Measurements from ENCODE around the gene ZNF831.

ZNF831 gene

DNA sequence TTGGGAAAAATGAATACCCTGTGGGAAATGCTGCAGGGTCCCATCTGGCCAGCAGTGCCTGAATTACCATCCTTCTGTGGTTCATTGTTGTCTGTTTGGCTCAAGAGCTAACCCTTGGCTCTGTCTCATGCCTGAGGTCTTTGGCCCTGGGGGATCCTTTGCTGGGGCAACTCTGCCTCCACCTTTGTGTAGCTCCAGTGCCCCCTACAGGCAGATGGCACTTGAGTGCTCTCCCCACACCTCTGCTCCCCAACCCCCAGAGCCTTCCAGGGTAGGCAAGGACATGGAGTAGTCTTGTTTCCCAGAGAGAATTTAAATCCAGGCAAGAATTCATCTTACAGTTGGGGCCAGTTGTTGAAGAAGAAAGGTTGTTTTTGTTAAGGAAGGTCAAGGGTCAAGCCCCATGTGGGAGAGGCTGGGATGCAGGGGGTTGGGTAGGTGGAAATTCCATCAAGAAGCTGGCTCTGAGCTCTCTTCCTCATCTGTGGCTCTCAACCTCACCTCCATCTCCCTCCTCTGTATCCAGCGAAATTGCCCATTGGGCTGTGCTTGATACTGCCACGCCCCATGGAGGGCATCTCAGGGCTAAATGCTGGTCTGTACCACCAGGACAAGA, 44.2 kb downstream of the ZNF831 start:
- DNase-seq (ENCODE audit: insufficient read length) (peak; percentile 76), FAIRE-seq (peak; percentile 82)
- TF ChIP-seq POLR2AphosphoS5 (IDR thresholded peaks at IDR 0.05; ENCODE audit: low read depth, low read length) (no peak), POLR2A (IDR thresholded peaks at IDR 0.05; ENCODE audit: low read depth, low read length) (no peak), TAF1 (IDR thresholded peaks at IDR 0.05; ENCODE audit: borderline replicate concordance, low read depth, low read length) (no peak)

GRCh38 chr20:59210186-59210585, 46.6 kb downstream of the ZNF831 start:
- no peak for TF ChIP-seq POLR2AphosphoS5 (IDR thresholded peaks at IDR 0.05; ENCODE audit: low read depth, low read length)
- TF ChIP-seq TAF1 (IDR thresholded peaks at IDR 0.05; ENCODE audit: borderline replicate concordance, low read depth, low read length): no peak
- TF ChIP-seq POLR2A (IDR thresholded peaks at IDR 0.05; ENCODE audit: low read depth, low read length): no peak
- FAIRE-seq: no peak
- no peak for DNase-seq (ENCODE audit: insufficient read length)

DNA sequence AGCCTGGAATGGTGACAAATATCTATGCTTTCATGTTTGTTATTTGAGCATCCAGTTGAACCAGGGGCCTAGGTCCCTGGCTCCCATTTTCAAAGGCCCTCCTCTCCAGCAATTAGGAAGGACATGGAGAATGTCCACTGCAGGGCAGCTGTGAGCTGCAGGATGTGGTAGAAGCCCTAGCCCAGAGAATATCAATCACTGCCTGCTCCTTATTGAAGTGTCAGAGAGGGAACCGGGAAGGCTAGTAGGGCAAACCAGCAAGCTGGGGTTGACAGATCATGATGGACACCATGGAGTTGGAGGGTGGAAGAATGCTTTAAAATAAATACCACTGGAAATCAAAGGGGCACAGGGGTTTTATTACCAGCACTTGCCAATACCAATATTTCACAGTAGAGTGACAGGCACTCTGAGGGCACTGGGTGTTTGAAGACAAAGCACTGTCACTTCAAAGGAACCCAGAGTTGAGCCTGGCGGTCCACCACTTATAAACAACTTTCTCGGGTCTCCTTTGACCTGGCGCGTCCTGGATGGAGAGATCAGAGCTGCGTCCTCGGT, 47.7 kb downstream of the ZNF831 start:
- DNase-seq (ENCODE audit: insufficient read length) (no peak), FAIRE-seq (no peak)
- no peak for TF ChIP-seq POLR2A (IDR thresholded peaks at IDR 0.05; ENCODE audit: low read depth, low read length)
- TF ChIP-seq POLR2AphosphoS5 (IDR thresholded peaks at IDR 0.05; ENCODE audit: low read depth, low read length): no peak
- TF ChIP-seq TAF1 (IDR thresholded peaks at IDR 0.05; ENCODE audit: borderline replicate concordance, low read depth, low read length): no peak

- no peak for TF ChIP-seq POLR2A (IDR thresholded peaks at IDR 0.05; ENCODE audit: low read depth, low read length)
- no peak for TF ChIP-seq TAF1 (IDR thresholded peaks at IDR 0.05; ENCODE audit: borderline replicate concordance, low read depth, low read length)
- no peak for TF ChIP-seq POLR2AphosphoS5 (IDR thresholded peaks at IDR 0.05; ENCODE audit: low read depth, low read length)
- FAIRE-seq (no peak), DNase-seq (ENCODE audit: insufficient read length) (no peak)
Measured at GRCh38 chr20:59214073-59214472, 50.5 kb downstream of the ZNF831 start.

DNA sequence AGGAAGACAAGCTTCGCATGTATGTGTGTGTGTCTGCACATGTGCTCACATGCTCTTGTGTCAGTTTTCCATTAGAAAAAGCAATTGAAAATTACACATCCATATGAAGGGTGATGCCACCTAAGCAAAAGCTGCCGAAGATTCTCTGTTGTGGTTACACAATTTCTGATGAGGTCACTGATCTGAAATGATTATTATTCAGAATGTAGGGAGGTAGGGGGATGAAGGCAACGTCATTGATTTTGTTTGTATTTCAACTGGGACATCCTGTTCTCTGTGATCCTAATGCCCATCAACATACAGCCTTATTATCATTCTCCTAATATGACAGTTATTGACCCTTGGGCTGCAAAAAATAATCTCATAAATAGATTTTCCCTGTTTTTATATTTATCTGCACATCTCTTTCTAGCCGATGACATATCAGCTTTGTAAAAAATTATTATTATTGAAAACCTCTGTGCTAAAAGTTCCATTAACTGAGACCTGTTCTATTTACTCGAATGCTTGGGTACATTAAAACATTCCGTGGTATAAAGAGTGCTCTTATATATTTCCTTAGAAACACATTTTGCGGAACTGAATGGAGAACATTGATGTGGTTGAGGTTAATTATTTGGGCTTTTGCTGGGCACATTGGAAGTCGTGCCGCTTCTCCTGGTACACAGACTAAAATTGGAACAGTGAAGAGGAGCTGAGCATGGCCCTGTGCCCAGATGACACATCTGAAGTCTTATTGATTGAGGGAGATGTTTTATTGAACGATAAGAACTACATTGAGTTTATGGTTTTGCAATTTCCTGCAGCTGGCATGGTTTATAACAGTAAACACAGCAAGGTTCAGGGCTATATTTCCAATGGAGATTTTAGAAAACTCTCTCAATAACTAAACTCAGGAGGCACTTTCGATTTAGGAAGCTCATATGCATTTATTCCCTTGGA, 51.3 kb downstream of the ZNF831 start:
- no peak for TF ChIP-seq TAF1 (IDR thresholded peaks at IDR 0.05; ENCODE audit: borderline replicate concordance, low read depth, low read length)
- FAIRE-seq: no peak
- DNase-seq (ENCODE audit: insufficient read length): no peak

- no peak for FAIRE-seq
- DNase-seq (ENCODE audit: insufficient read length): no peak
- TF ChIP-seq POLR2AphosphoS5 (IDR thresholded peaks at IDR 0.05; ENCODE audit: low read depth, low read length): no peak
- TF ChIP-seq TAF1 (IDR thresholded peaks at IDR 0.05; ENCODE audit: borderline replicate concordance, low read depth, low read length): no peak
- no peak for TF ChIP-seq POLR2A (IDR thresholded peaks at IDR 0.05; ENCODE audit: low read depth, low read length)
Measured at GRCh38 chr20:59217173-59217572, 53.6 kb downstream of the ZNF831 start.

DNA sequence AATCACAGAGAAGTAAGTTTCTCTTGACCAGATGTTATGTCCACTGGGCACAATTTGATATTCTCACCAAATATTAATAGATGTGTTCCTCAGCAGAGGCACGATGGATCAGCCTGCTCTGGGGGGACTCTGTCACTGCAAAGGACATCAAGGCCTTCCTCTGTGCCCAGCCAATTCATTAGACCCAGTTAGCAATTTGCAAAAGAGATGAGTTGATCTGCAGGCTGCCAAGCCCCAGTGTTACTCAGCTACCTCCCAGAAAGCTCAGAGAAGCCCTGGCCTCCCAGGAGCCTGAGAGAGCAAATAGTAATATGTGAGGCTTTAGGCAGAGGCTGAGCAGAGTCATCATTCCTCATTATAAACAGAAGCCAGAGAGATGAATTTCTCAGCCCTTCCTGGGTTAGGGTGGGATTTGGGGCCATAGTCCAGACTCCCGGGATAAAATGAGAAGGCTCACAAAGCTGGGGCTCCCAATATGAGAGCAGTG, 54.2 kb downstream of the ZNF831 start:
- TF ChIP-seq TAF1 (IDR thresholded peaks at IDR 0.05; ENCODE audit: borderline replicate concordance, low read depth, low read length) (no peak), POLR2AphosphoS5 (IDR thresholded peaks at IDR 0.05; ENCODE audit: low read depth, low read length) (no peak), POLR2A (IDR thresholded peaks at IDR 0.05; ENCODE audit: low read depth, low read length) (no peak)
- FAIRE-seq: no peak
- DNase-seq (ENCODE audit: insufficient read length): no peak

DNA sequence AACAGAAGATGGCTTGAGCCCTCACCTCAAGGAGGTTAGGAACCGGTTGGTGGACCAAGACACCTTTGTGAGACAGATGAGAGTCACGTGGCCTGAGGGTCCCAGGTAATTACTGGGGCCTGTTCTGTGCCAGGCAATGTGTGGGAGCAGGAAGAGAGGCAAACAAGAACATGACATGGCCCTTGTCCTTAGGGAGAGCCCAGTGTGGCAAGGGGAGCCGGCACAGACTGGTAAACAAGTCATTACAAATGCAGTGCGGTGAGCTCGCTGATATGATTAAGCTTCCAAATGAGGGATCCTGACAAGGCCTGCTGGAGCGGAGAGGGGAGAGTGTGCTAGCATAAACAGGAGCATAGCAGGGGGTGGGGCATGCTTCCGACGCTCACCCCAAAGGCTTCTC, 55.6 kb downstream of the ZNF831 start:
- FAIRE-seq: no peak
- DNase-seq (ENCODE audit: insufficient read length): no peak
- TF ChIP-seq POLR2A (IDR thresholded peaks at IDR 0.05; ENCODE audit: low read depth, low read length): no peak
- no peak for TF ChIP-seq TAF1 (IDR thresholded peaks at IDR 0.05; ENCODE audit: borderline replicate concordance, low read depth, low read length)
- no peak for TF ChIP-seq POLR2AphosphoS5 (IDR thresholded peaks at IDR 0.05; ENCODE audit: low read depth, low read length)

DNA sequence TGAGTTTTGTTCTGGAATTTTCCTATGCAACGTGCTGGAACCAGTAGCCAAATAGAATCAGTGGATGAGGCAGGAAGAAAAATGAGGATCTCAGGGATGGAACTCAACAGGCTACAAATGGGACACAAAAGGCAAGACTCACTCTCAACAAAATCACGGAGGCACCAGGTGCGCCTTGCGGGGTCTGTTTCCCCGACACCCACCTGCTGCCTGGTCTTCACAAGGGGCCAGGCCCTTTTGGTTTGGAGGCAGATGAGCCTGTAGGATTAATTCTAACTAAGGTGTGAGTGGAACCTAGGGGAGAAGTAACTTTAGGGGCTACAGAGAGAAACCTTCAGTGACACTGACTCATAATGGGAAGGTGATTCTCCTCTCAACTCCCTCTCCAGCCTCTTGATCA, 56.5 kb downstream of the ZNF831 start:
- no peak for FAIRE-seq
- DNase-seq (ENCODE audit: insufficient read length): no peak
- TF ChIP-seq POLR2A (IDR thresholded peaks at IDR 0.05; ENCODE audit: low read depth, low read length): no peak
- TF ChIP-seq TAF1 (IDR thresholded peaks at IDR 0.05; ENCODE audit: borderline replicate concordance, low read depth, low read length): no peak

DNA sequence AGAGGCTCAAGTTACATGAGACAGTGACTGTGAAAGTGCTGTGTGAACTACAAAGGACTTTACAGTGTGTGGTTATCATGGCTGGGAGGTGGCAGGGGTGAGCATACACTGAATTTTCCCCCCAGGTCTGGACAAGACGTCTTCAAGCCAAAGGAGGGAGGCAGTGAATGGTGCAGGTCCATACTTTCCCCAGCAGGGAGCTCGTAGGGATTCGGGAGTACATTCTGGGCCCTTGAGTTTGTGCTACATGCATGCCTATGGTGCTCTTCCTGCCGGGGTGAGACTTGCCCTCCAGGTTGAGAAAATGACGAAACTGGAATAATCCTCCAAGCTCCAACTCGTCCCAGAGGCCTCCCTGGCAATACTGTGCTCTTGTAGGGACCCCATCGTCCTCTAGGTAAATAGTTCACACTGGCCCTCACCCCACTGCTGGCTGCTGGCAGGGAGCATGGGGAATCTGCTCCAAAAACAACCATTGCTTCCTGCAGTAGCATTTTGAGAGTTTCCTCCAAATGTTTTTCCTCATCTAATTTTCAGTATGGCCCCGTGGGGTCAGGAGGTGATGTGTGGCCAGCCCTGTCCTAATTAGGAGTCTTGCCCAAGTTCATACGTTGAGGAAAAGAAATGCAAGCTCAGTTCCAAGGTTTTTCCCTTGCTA, 57.6 kb downstream of the ZNF831 start:
- no peak for FAIRE-seq
- TF ChIP-seq POLR2AphosphoS5 (IDR thresholded peaks at IDR 0.05; ENCODE audit: low read depth, low read length) (no peak), TAF1 (IDR thresholded peaks at IDR 0.05; ENCODE audit: borderline replicate concordance, low read depth, low read length) (no peak), POLR2A (IDR thresholded peaks at IDR 0.05; ENCODE audit: low read depth, low read length) (no peak)
- DNase-seq (ENCODE audit: insufficient read length): no peak

DNA sequence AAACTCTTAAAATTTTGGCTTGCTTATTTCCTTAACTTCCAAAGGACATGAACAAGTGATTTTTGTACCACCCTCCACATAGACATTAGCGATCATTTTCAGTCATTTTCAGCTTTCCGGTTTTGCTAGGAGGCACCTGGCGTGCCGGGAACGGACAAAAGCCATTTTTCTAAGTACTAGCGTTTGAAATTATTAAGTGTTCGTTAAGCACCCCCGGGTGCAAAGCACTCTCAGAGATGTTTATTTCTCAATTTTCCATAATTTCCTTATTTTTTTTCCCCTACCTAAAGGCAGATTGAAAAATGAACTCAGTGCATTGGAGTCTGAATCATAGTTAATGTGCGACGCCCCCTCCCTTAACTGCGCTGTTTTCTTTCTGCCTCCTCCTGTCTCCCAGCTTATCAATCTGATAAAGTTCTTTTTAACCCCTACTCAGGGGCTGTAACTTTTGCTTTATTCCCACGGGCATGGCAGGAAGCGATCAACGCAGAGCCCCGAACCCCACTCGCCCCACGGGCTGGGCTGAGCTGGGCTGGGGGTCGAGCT, 58.2 kb downstream of the ZNF831 start:
- TF ChIP-seq TAF1 (IDR thresholded peaks at IDR 0.05; ENCODE audit: borderline replicate concordance, low read depth, low read length) (no peak), POLR2AphosphoS5 (IDR thresholded peaks at IDR 0.05; ENCODE audit: low read depth, low read length) (no peak), POLR2A (IDR thresholded peaks at IDR 0.05; ENCODE audit: low read depth, low read length) (no peak)
- FAIRE-seq (no peak), DNase-seq (ENCODE audit: insufficient read length) (no peak)
